NCI-H2196 treated with DMSO at 0.1 percent for 48 hours (cell line): Measurements from ENCODE around the gene TFDP1.

Experiments
- DNase-seq: peaks from one replicate; lab custom pipeline; 2025; ENCODE audit not compliant: unreplicated experiment; lab: John Stamatoyannopoulos, UW

TFDP1 gene

GRCh38 chr13:113584205-113584869 lies at the start of gene TFDP1:
TFDP1 (plus strand) TSS chr13:113584753; CDS start chr13:113585838, 1,085 bp downstream.
- peak; percentile 59 for DNase-seq

GRCh38 chr13:113535381-113535781 lies 49.2 kb upstream of the TFDP1 start:
- DNase-seq: no peak

GRCh38 chr13:113536461-113537110 lies 48.0 kb upstream of the TFDP1 start:
- no peak for DNase-seq

- no peak for DNase-seq
Observed at GRCh38 chr13:113537205-113537604, 47.3 kb upstream of the TFDP1 start.

GRCh38 chr13:113537909-113538688 lies 46.5 kb upstream of the TFDP1 start:
- DNase-seq: no peak

GRCh38 chr13:113538689-113539058 lies 45.9 kb upstream of the TFDP1 start:
- no peak for DNase-seq

GRCh38 chr13:113539176-113539575 lies 45.4 kb upstream of the TFDP1 start:
- DNase-seq: no peak

- no peak for DNase-seq
Observed at GRCh38 chr13:113539822-113540221, 44.7 kb upstream of the TFDP1 start.

- no peak for DNase-seq
Observed at GRCh38 chr13:113540523-113540922, 44.0 kb upstream of the TFDP1 start.

GRCh38 chr13:113542751-113543424 lies 41.7 kb upstream of the TFDP1 start:
- DNase-seq: no peak

GRCh38 chr13:113544071-113544891 lies 40.3 kb upstream of the TFDP1 start:
- no peak for DNase-seq

GRCh38 chr13:113544896-113545295 lies 39.7 kb upstream of the TFDP1 start:
- DNase-seq: no peak

GRCh38 chr13:113545455-113545930 lies 39.1 kb upstream of the TFDP1 start:
- DNase-seq: no peak

- no peak for DNase-seq
Observed at GRCh38 chr13:113545931-113546516, 38.5 kb upstream of the TFDP1 start.

GRCh38 chr13:113546571-113547237 lies 37.8 kb upstream of the TFDP1 start:
- DNase-seq: no peak

GRCh38 chr13:113547238-113547971 lies 37.1 kb upstream of the TFDP1 start:
- DNase-seq: no peak

GRCh38 chr13:113548171-113548641 lies 36.3 kb upstream of the TFDP1 start:
- DNase-seq: no peak

- no peak for DNase-seq
Observed at GRCh38 chr13:113548778-113549621, 35.6 kb upstream of the TFDP1 start.
